Measurements from ENCODE around the gene TCF19.
"Not testable (repeated sequence)": the region's sequence is repeated elsewhere in the genome, so short reads cannot be mapped to it uniquely, and the experiment has no call there.

The TCF19 gene

DNA sequence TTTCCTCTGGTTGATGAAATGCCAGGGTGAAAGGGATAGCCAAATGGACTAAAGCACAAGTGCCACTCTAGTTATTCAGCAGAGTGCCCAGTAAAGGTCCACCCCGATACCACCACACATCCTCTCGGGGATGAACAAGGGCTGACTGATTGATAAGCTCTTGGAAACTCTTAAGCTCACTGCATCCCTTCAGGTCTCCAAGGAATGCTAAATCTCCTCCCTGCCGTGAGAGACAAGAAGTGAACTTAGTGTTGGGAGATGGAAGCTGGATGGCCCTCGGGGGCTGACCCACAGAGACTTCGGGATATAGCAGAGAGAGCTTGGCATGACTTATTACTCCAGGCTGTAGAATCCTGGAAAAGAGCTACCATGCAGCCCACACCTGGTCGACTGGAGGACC, 25.5 kb downstream of the TCF19 start:
- not testable (repeated sequence) for DNase-seq

DNA sequence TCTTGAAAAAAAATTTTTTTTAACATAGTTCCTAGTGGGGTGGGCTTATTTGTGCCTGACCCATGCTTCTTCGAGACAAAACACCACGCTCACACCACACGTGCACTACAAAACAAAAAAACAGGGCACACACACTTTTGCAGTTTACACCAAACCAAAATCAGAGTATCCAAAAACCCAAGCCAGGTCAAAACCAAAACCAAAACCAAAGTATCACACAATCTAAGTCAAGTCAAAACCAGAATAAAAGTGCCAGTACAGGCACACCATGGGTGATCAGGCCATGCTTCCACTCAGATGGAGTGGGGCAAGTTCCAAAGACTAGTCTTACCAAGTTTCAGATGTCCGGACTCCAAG, 27.3 kb downstream of the TCF19 start:
- DNase-seq, result not testable (repeated sequence)

DNA sequence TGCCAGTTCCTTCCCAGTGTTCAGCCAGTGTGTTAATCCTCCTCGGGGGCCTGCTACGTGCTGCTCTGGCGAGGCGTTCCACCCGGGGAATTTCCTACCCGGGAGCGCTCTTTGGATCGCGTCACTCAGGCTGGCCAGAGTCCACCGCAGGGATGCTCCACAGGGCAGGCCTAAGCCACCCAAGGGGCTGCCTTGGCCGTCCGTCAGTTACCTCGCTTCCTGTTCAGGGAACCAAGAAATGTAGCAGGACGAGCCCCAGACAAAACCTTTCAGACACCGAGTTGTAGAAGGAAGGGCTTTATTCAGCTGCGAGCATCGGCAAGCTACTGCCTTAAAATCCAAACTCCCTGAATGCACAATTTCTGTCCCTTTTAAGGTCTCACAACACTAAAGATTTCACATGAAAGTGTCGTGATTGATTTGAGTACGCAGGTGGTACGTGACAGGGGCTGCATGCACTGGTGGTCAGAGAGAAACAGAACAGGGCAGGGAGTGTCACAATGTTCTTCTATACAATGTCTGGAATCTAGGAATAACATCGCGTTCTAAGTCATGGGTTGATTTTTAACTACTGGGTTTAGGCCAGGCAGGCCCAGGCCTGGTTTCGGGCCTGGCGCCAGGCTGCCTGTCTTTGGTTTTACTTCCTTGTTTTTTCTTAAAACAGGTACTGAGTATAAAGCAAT, 27.8 kb downstream of the TCF19 start:
- no peak for DNase-seq

DNA sequence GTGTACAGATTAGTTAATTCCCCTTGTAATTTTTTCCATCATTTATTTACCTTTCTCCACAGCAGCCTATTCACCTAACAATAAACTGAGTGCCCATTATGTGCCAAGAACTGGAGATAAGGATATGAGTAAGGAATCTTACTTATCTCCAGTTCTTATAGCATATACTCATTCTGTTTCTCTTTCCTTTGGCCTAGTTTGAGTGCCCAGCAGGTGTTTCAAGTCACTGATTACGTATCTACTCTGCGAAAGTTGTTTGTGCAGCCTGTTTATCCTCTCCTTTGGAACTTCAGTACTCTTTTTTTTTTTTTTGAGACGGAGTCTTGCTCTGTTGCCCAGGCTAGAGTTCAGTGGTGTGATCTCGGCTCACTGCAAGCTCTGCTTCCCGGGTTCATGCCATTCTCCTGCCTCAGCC, 29.4 kb downstream of the TCF19 start:
- DNase-seq, result no peak

DNA sequence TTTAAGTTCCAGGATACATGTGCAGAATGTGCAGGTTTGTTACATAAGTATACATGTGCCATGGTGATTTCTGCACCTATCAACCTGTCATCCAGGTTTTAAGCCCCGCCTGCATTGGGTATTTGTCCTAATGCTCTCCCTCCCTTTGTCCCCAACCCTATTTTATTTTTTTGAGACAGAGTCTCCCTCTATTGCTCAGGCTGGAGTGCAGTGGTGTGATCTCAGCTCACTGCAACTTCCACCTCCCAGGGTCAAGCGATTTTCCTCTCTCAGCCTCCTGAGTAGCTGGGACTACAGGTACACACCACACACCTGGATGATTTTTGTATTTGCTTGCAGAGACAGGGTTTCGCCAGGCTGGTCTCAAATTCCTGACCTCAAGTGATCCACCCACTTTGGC, 30.8 kb downstream of the TCF19 start:
- DNase-seq, result not testable (repeated sequence)

DNA sequence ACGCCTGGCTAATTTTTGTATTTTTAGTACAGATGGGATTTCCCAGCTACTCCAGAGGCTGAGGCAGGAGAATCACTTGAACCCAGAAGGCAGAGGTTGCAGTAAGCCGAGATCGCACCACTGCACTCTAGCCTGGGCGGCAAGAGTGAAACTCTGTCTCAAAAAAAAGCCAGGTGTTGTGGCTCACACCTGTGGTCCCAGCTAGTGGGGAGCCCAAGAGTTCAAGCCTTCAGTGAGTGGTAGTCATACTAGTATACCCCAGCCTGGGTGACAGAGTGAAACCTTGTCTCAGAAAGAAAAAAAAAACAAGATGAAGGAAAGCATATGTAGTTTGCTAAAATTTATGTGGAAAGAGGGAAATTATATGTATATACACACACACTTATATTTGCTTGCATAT, 32.1 kb downstream of the TCF19 start:
- no peak for DNase-seq

DNA sequence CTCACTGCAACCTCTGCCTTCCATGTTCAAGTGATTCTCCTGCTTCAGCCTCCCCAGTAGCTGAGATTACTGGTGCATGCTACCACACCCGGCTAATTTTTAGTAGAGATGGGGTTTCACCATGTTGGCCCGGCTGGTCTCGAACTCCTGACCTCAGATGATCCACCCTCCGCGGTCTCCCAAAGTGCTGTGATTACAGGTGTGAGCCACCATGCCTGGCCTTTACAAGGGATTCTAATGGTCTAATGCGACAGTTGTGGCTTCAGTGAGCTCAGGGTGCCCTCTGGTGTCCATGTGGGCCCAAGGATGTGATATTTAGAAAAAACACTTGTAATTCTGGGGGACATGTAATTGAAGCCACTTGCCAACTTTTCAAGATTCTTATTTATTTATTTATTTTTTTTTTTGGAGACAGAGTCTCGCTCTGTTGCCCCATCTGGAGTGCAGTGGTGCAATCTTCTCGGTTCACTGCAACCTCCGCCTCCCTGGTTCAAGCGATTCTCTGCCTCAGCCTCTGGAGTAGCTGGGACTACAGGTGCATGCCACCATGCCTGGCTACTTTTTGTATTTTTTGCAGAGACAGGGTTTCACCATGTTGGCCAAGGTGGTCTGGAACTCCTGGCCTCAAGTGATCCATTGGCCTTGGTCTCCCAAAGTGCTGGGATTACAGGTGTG, 34.2 kb downstream of the TCF19 start:
- peak; percentile 14 for DNase-seq

DNA sequence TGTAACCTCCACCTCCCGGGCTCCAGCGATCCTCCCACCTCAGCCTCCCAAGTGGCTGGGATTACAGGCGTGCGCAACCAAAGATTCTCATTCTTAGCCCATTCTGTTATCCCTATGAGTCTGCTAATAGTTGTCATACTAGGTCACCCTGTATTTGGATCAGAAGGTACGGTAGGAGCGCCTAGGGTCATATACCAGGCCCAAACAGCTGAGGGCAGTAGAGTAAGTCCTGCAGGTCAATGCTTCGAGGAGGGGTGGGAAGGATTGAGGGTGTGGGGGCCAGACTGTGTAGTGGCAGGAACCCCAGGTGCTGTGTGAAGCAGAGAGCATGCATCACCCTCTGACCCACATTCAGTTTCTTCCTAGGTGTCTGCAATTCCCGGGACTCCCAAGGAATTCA, 34.8 kb downstream of the TCF19 start:
- DNase-seq, result no peak

DNA sequence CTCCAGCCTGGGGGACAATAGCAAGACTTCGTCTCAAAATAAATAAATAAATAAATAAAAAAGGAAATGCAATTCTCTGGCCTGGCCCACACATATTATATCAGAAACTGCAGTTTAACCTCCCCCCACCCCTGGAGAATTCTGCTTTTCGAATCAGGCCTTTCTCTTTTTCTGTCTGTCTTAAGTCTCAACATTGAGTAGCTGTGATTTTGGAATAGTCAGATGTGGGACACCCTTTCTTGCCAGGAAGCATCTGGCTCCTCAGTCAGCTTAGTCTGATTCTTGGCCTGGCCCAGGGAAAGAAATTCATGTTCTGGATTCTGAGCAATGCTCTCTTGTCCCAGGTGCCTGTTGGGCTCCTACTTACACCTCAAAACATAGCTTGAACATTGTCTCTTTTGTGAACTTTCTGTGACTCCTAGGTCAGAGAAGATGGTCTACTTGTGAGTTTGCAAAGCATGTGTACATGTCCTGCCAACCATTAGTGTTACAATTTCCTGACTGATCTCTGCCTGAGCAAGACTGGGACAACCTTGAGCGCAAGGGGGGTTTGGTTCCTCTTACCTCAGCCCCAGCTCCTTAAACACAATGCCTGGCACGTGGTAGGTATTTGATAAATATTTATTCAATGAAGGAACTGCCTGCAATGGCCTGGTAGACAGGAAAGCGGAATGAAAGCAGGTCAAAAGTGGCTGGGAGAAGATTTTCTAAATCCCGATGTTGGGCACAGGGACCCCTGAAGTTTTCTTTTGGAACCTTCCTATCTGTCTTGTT, 35.9 kb downstream of the TCF19 start:
- DNase-seq, result no peak

DNA sequence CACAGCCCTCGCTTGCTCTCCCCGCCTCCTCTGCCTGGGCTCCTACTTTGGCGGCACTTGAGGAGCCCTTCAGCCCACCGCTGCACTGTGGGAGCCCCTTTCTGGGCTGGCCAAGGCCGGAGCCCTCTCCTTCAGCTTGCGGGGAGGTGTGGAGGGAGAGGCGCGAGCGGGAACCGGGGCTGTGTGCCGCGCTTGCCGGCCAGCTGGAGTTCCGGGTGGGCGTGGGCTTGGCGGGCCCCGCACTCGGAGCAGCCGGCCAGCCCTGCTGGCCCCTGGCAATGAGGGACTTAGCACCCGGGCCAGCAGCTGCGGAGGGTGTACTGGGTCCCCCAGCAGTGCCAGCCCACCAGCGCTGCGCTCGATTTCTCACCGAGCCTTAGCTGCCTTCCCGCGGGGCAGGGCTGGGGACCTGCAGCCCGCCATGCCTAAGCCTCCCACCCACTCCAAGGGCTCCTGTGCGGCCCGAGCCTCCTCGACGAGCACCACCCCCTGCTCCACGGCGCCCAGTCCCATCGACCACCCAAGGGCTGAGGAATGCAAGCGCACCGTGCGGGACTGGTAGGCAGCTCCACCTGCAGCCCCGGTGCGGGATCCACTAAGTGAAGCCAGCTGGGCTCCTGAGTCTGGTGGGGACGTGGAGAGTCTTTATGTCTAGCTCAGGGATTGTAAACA, 37.1 kb downstream of the TCF19 start:
- DNase-seq, result not testable (repeated sequence)

DNA sequence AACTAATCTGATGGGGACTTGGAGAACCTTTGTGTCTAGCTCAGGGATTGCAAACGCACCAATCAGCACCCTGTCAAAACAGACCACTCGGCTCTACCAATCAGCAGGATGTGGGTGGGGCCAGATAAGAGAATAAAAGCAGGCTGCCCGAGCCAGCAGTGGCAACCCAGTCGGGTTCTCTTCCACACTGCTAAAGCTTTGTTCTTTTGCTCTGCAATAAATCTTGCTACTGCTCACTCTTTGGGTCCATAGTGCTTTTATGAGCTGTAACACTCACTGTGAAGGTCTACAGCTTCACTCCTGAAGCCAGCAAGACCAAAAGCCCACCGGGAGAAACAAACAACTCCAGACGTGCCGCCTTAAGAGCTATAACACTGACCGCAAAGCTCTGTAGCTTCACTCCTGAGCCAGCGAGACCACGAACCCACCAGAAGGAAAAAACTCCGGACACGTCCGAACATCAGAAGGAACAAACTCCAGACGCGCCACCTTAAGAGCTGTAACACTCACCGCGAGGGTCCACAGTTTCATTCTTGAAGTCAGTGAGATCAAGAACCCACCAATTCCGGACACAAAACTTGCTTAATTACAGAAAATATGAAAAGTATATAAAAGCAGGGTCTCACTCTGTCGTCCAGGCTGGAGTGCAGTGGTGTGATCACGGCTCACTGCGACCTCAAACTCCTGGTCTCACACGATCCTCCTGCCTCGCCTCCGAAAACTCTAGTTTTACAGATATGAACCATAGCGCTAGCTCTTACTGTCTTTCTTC, 38.0 kb downstream of the TCF19 start:
- DNase-seq, result not testable (repeated sequence)

DNA sequence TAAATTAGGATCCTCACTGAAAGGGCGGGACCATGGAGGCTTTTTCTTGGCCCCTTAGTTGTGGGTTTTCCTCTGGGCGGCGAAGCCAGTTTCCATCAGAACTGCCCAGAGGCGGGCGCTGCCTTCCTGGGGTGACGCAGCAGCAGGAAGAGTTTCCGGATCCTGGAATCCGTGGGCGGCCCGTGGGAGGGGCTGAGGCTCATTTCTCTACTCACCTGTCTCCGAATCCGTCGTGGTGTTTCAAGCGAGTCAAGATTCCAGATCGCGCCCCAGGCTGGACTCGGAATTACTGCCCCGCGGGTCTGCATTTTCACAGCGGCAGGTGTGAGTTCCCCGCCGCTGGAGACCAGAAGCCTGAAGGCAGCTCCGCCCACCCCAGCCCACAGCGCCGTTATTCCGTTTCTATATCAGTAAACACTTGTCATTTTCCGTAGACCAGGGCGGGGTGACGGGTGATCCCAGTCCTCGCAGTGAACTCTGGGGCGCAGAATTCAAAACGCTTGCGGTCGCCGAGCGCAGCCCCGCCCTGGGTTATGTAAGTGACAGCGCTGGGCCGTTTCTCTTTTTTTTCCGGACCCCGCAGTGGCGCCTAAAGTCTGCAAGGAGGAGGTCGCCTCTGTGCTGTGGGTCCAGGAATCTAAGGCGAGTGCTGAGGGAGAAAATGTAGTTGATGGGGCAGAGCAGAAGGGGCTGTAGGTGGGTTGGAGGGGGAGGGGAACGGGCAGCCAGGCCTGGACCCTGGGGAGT, 39.3 kb downstream of the TCF19 start:
- DNase-seq, result peak; percentile 89

DNA sequence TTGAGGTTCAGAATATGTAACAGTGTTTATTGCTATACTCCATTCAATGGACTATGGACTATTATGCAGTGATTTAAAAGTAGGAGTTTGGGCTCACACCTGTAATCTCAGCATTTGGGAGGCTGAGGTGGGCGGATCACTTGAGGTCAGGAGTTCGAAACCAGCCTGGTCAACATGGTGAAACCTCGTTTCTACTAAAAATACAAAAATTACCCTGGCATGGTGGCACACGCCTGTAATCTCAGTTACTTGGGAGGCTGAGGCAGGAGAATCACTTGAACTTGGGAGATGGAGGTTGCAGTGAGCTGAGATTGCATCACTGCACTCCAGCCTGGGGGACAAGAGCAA, 40.7 kb downstream of the TCF19 start:
- not testable (repeated sequence) for DNase-seq

DNA sequence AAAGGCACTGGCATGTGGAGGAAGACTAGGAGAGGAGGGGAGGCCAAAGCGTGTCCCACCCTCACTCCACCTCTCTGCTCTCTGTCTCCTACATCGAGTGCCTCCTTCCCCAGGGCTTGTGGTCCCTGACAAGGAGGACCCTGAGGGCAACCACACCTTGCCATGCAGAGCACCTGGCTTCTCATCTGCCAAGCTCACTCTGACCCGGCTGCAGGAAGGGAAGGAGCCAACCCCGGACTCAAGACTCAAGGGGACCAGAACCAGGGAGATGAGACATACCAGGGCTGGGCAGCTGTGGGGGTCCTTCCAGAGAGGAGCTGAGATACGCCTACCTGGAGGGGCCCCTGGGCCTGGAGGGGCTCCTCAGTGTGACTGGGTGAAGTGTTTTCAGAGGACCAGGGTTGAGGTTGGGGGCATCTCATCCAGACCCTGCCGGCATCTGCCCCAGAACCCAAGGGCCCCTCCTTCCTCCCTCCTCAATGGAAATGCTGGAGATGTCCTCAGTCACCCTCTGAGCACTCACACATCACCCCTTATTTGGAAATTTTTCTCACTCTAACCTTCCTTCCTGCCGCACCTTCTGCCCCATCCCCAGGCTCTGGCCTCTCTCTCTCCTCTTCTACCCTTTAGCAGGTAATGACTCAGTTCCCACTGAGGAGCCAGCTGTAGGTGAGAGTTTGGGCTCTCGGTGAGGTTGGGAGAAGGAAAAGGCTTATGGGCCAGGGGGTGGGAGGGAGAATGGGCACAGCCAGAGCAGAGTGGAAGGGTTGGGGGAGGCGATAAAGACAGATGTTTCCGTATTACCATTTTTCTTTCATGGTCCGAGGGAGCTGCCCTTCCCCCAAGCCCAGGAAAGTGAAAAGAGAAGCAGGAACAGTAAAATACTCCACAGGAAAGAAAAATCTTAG, 44.1 kb downstream of the TCF19 start:
- DNase-seq, result peak; percentile 76

DNA sequence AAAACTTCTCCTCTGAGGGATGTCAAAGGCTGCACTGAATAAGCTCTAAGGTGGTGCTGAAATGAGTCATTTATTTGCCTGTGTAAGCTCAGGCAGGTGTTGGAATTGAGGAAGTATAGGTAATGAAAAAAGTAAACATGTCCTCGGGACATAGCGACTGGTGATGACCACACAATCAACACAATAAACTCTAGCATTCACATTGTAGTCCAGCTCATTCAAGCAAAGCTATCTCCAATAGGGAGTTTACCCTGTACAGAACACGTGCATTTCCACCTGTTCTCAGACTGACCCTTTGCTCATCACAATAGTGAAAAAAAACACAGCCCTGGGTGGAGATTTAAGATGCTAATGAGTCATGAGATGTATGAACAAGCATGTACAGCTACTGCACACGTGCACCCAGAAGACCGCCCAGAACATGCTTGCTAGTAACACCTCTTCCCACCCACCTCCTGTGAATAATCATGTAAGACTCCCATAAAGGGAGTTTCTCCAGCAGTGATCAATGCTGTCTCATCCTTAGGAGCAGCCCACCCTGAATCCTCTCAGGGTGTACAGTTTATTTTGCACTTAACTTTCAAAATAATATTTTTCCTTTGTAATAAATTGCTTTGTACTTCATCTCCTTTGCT, 45.1 kb downstream of the TCF19 start:
- peak; percentile 94 for DNase-seq

DNA sequence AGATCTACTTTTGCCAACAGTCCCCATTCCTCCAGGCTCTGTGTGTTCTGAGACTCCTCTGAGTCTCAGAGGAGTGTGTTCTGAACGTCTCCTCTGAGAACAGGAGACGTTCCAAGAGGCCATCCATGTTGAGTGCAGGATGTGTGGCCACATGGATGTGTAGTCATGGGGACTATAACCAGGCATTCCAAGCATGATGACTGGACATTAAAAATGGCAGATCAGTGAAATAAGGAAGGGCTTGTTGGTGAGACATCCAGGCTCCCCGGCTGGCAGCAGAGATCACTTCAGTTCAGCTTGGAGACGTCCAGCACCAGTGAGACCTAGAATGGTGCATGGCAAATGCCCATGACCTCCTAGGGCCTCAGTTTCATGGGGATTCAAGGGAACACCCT, 46.4 kb downstream of the TCF19 start:
- DNase-seq, result peak; percentile 17

DNA sequence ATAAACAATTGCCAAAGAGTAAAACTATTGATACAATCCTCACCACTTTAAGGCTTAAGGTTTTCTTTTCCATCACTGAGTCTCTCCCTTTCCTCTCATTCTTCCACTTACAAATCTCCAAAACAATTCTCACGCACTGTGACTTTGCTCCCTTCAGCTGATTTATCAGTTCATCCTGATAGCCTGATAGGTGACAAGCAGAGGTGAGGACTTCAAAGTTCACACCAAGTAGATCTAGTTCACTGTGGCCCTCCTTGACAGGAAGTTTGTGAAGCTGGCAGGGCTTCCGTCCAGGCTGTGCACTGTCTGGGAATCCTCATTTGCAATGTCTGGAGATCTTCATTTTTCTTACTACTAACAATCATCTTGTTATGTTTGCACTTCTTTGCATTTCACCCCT, 47.2 kb downstream of the TCF19 start:
- no peak for DNase-seq

DNA sequence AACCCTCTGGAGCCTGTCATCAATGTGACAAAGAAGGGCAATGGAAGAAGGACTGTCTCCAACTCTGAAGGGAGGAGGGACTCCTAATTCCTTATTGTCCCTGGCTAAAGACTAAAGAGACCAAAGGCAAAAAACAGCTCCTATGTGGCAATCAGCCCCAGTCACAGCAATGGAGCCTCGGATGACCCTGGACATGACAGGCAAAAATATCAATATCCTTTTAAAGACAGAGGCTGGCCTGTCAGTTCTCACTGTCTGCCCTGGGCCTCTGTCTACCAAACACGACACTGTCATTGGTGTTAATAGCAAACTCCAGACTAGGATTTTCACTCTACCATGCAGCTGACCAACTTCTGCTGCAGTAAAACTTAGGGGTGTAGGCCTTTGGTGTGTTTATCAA, 50.1 kb downstream of the TCF19 start:
- no peak for DNase-seq

DNA sequence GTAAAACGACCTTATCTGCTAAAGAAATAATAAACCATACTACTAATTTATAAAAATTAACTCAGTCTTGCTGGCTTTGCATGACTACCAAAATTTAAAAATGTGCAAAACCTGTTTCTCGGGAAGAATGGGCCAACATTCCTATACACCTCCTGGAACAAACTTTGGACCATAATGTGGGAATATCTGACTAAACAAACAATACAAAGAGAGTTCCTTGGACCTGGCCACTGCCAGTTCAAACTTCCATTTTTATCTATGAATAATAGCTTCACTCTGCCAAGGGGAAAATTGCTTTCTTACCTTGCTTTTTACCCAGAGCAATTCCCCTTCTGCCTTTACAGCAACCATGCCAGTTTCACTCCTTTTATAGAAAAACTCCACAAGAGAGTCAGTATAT, 50.7 kb downstream of the TCF19 start:
- DNase-seq, result no peak

DNA sequence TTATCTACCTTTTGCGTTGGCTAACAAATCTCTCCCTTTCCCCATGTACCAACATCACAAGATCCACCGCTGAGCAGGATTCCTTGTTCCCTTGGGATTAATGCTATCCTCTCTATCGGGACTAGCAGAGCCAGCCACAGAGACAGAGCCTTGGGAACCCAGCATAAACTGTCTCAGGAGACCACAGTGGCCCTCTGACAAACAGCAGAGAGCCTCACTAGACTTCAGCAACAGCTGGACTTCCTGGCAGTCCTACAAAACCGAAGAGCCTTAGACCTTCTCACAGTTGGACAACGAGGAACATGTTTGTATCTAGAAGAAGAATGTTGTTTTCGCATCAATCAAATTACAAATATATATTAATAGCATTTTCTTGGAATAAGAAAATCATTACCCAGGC, 51.7 kb downstream of the TCF19 start:
- DNase-seq, result no peak

Measured in NCI-H510A treated with DMSO at 0.1 percent for 48 hours (cell line).